GM19035 (cell line): Measurements from ENCODE around the gene TMEM115.
A peak's percentile ranks its signal among the peaks of the same experiment; 100 is the strongest.

Experiments
- ATAC-seq: cut with Tn5 transposase; IDR thresholded peaks from one replicate; pipeline ENCODE4 v1.9.1; 2021; ENCODE audit not compliant: unreplicated experiment

The TMEM115 gene

DNA sequence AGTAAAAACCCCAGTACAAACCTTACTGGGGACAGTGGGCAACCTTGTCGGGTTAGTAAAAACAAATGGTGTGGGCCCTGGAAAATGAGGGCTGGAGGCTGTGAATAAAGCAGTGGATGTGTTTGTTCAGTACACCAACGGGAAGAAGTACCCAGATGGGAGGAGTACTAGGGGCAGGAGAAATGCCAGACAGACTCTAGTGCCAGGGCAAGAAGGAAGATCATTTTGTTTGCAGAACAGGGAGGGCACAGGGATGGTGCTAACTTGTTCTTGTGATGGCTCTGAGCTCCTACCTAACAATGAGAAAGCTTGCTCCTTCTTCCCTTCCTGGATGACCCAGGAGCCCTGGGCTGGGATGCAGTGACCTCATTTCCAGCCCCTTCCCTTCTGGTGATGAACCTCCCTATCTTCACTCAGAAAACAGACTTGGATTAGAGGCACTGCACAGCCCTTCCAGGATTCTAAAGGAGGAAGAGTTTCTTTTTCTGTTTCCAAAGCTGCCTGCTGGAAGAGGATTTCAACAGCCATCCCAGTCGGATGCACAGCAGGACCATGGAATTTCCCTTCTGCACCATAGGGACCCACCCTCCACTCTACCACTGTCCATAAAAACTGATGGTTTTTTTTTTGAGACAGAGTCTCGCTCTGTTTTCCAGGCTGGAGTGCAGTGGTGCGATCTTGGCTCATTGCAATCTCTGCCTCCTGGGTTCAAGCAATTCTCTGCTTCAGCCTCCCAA lies 24.8 kb downstream of the TMEM115 start:
- ATAC-seq, result no peak

DNA sequence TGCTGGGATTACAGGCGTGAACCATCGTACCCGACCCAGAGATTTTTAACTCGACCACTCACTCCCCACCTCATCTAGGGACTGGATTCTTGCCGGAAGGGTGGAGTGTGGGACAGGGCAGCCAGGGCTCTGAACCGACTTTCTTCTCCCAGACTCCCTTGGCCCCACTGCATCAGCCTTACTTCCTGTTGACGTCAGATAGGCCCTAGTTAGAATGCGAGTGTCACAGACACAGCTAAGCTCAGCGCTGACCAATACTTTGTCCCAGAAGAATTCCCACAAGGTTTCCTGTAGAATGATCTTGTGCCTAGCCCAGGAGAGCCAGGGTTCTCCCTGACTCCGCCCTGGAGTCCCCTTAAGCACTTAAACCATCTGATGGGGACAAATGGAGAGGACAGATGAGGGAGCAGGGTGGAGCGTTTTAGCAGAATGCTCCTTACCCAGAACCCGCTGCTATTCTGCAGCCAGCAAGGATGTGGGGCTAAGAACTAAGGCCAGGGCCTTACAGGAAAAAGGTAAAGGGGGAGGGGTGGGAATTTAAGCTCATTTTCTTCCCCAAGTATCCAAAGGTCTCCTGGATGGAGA lies 25.5 kb downstream of the TMEM115 start:
- no peak for ATAC-seq

DNA sequence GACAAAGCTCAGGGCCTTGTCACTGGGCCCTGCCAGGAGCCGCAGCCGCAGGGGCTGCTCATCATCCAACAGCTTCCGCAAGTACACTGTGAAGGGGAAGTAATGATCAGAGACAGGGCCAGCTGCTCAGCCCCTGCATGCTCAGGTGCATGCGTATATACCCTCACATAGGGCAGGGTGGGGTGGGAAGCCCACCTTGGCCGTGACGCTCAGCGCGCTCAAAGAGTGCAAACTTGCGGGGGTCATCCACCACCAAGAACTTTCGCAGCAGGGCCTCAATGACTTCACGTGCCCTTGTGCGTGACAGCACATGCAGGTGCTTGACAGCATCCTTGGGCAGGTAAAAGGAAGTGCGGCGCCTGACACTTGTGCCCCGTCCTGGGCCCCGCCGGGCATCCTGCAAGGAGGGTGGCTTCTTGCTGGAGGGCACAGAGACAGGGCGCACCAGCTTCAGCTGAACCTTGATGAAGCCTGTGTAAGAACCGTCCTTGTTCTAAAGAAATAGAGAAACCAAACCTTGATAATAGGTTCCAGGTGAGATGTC lies 27.9 kb downstream of the TMEM115 start:
- ATAC-seq, result no peak

GRCh38 chr3:50330330-50330729 lies 29.0 kb downstream of the TMEM115 start:
- ATAC-seq, result no peak

DNA sequence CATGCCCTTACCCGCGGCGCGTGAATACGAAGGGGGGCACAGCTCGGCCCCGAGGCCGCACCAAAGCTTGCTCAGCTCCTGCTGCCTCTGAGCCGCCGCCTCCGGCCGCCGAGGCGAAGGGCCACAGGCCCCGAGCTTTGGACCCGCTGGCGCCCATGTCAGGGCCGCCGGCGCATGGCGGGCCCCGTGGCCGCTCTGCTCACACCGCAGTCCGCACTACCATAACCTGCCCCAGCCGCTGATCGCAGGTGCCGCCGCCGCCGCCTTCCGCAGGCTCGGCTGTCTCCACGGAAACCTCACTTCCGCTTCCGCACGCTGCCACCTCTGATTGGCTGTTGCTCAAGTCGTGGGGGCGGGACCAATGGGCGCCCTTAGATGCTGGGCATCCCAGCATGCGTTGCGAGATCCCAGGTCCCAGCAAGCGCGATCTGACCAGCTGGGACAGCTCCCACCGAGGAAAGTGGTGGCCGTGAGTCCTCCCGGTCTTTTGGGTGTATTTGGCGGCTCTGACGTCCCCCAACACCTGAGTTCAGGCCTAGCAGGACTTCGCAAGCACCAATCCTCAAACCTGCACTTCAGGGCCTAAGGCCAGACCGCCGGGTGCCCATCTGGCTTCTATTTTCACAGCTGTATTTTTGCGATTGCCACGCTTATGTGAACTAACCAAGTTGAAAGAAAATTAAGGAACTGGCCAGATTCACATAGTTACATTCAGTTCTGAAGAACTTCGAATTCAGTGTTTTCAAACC lies 31.2 kb downstream of the TMEM115 start, which contains the start of gene TUSC2:
Gene TUSC2, minus strand, starts transcription at position 281 of the 749 bp plus-strand sequence. Its CDS starts 124 bp downstream, at position 157.
- ATAC-seq, result peak; percentile 83

- ATAC-seq, result no peak
Measured at GRCh38 chr3:50327129-50327528, 32.2 kb downstream of the TMEM115 start.

DNA sequence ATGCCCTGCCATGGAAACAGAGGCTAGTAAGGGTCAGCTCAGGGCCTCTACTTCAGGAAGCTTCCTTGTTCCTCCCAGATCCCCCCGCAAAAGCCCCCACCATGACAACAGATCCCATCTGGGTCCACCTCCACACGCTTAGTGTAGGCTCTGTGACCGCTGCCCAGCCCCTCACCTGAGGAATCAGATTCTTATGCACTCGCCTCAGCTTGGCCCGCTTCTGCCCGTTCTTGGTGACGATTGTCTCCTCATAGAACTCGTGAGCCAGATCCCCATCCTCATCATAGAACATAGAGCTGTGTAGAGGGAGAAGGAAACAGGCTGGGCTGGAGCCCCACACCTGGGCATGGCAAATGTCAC lies 33.2 kb downstream of the TMEM115 start:
- no peak for ATAC-seq

DNA sequence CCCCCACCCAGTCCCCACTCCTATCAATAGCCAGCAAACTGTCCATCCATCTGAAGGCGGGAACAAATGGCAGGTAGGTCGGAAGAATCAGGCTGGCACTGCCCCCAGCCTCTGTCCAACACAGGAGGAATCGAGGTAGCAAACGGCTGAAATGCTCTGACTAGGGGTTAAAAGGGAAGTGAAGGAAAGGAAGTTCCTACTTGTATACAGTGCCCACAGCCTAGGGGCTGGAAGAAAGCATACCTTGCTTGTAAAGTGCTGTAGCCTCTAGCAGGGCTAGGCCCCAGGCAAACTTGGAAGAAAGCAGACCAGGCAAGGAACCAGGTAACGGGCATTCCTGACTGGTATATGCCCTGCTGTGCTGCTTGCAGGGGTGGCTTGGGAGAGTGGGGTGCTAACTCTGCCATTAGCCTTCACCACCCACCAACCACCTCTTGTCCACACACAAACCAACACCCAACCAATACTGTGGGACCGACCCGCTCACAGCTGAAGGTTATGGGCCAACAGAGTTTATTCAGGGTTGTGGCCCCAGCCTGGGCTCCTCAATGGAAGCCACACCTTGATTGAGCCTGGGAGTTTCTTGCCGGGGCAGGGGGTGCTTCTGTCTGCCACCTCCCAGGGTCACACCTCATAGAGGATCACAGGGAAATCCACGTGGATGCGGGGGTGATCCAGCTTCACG lies 33.7 kb downstream of the TMEM115 start:
- ATAC-seq, result no peak

- no peak for ATAC-seq
Measured at GRCh38 chr3:50325113-50325480, 34.2 kb downstream of the TMEM115 start.

DNA sequence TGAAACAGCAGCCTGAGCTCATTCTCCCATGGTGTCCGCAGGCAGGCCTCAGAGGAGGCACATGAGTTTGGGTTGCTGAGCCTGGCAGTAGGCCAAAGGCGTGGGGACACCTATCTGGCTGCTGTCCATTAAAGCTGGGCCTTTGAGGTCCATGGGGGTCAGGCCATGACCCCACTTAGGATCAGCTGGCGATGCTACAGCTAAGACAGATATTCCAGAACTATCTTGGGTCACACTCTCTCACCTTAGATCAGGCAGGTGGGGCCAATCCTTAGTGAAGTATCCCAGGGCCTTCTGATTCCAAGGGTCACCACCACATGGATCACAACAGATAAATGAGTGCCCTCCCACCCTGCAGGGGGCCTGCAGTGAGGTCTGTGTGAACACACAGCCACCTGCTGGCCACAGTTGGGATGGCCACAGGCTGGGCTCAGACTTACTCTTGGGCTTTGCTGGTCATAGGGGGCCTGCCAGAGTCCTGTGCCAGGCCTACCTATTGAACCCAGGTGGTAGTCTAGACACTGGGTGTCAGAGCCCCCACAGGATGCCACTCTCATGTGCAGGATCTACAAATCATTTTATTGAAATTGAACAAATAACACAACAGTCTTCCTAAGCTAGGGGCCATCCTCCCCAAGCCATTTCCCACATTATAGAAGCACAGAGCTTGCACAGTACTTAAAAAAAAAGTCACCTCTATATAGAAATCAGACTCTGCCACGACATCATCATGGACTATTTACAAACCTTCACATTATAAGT lies 34.8 kb downstream of the TMEM115 start:
- ATAC-seq, result no peak

DNA sequence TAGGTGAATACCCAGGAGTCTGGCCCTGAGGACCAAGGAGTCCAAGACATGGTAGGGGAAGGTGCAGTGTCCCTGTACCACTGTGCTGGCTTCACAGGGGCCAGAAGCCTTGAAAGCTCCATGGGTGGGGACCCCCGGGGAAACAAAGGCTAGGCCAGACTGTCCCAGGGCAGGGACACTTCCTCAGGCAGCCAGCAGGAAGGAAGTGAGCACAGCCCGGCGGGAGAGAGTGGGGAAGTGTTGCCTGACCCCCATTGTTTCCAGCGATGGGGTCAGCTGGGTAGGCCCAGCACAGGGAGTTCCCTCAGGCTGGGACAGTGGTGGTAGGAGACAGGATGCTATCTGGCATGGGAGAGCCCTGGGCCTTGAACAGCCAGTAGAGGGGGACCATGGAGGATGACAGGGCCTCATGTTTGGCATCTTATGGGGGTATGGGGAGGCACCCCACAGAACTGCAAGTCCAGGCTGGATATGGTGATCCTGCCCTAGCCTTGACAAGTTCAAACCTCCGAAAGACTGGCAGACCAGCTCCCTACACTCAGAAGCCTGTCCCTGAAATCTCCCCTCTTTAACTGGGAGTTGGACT lies 35.6 kb downstream of the TMEM115 start:
- no peak for ATAC-seq

DNA sequence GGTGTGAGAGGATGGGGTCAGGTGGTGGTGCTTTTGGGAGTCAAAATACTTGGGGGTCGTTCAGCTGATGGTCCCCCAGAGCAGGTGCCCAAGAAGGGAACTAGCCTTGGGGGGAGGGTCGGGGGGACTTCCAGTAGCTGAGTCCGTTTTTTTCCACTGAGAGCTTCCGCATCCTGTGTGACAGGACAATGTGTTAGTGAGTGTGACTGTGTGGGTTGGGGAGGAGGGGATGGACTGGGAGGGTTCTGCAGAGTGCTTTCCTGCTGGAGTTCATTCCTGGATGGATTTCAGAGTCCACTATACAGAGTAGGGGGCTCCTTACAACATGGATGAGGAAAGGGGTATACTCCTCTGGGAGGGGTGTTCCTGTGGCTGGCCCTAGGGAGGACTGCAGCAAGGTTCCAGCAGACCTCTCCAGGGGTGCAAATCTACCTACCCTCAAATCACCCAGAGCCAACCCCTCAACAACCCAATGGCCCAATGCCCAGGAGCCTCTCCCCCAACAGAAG lies 36.2 kb downstream of the TMEM115 start:
- no peak for ATAC-seq

GRCh38 chr3:50322386-50323091 lies 36.8 kb downstream of the TMEM115 start, which contains the start of gene HYAL2:
Gene HYAL2 (minus strand): TSS chr3:50322745. CDS start chr3:50320489, 2,256 bp downstream.
- ATAC-seq, result no peak

GRCh38 chr3:50322115-50322385 lies 37.3 kb downstream of the TMEM115 start:
- ATAC-seq, result no peak

- ATAC-seq, result peak; percentile 83
Measured at GRCh38 chr3:50321336-50322114, 37.8 kb downstream of the TMEM115 start.

- peak; percentile 54 for ATAC-seq
Measured at GRCh38 chr3:50320853-50321335, 38.4 kb downstream of the TMEM115 start.

DNA sequence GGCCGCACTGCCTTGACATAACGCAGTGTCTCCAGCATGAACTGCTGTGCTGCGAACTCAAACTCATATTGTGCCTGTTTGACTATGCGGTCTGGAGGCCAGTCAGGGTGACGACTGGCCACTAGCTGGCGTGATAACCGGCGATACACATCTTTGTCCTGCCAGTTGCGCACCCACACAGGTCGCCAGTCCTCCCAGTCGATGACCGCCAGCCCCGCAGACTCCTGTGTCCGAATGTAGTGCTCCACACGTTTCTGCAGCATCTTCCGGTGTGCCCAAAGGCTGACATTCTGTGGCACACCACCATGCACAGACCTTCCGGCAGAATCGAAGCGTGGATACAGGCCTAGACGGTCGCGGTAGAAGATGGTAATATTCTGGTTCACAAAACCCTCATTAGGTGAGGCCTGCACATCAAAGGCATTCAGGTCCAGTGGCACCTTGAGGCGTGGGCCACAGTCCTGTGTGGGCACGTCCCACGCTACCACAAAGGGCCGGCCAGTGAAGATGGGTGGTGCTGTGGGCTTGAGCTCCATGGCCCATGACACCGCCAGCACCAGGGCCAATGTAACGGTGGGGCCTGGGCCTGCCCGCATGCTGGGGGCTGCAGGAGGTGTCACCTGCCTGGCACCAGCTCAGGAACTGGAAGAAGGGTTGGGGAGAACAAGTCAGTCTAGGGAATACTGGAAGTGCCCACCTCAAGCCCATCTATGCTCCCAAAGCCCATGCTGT lies 39.3 kb downstream of the TMEM115 start:
- ATAC-seq, result no peak
